ENCODE measurements around the gene FLYWCH1. TPM values are rescaled to one million over a fixed set of nuclear protein-coding genes. Genes with fewer than 3 reads are reported as not detected.

Gene FLYWCH1
- polyA plus RNA-seq, 1 experiment = 25.4 TPM

DNA sequence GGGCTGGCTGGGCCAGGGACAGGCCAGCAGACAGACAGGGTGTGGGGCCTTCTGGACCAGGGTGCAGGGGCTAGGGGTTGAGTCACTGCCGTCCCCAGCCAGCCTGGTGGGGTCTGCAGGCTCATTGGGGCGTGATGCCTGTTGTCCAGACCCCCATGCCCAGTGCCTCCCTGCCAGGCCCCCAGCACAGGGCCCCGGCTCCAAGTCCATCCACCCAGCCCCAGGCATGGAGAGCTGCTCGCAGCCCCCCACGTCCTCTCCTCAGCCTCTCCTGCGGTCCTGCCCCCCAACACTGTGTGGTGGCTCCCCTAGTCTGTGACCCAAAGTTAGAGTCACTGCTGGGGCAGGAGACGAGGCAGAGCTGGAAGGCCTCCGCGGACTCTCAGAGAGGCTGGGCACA, 75.6 kb downstream of the FLYWCH1 start:
- H3K36me3 ChIP-seq (ENCODE audit: control insufficient read depth, insufficient read depth, low read length) = no peaks in the 10 kb centered on the region
- no peak for DNase-seq (ENCODE audit: low read depth)

DNA sequence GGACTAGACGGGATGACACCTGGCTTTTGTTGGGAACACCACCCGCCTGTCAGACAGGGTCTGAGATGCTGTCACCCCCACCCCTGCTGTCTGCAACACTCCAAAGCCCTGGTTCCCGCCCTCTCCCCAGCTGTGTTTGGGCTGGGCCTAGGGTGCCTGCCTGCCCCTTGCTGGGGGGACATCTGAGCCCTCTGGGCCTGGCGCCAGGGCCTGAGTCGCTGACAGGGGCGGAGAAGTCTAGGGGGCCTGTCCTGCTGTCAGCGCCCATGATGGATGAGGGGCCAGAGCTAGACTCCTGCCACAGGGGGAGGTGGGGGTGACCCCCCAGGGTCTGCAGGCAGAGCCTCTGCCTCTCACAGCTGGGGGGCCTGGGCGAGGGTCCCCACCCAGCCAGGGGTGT, 76.1 kb downstream of the FLYWCH1 start:
- DNase-seq (ENCODE audit: low read depth) = no peak
- CTCF ChIA-PET = interaction anchor here (0.6 to 0.9 kb wide), 2 partner anchors 12 to 15 kb away, joined by 3 read pairs; no protein-coding TSS in a partner anchor
- TF ChIP-seq, protein P1, sequence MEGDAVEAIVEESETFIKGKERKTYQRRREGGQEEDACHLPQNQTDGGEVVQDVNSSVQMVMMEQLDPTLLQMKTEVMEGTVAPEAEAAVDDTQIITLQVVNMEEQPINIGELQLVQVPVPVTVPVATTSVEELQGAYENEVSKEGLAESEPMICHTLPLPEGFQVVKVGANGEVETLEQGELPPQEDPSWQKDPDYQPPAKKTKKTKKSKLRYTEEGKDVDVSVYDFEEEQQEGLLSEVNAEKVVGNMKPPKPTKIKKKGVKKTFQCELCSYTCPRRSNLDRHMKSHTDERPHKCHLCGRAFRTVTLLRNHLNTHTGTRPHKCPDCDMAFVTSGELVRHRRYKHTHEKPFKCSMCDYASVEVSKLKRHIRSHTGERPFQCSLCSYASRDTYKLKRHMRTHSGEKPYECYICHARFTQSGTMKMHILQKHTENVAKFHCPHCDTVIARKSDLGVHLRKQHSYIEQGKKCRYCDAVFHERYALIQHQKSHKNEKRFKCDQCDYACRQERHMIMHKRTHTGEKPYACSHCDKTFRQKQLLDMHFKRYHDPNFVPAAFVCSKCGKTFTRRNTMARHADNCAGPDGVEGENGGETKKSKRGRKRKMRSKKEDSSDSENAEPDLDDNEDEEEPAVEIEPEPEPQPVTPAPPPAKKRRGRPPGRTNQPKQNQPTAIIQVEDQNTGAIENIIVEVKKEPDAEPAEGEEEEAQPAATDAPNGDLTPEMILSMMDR (IDR thresholded peaks at IDR 0.05; ENCODE audit: insufficient read depth, low read depth, low read length) = no peak

More for the DNA sequence above, 75.6 kb downstream of the FLYWCH1 start:
- Histone ChIP-seq H3K27me3 (ENCODE audit: control insufficient read depth, insufficient read depth, low read length) (peaks cover 6% of the 10 kb centered on the region), H3K4me3 (ENCODE audit: low read depth, low read length) (no peak overlapping the region)
- TF ChIP-seq, protein P1 (IDR thresholded peaks at IDR 0.05; ENCODE audit: insufficient read depth, low read depth, low read length) = no peak
- CTCF ChIA-PET = interaction anchor here (0.6 to 0.9 kb wide), 2 partner anchors 11 to 15 kb away, joined by 3 read pairs; no protein-coding TSS in a partner anchor
- POLR2A ChIA-PET = interaction anchor here (0.6 kb wide), 1 partner anchor 150 kb away, joined by 3 read pairs; no protein-coding TSS in a partner anchor

DNA sequence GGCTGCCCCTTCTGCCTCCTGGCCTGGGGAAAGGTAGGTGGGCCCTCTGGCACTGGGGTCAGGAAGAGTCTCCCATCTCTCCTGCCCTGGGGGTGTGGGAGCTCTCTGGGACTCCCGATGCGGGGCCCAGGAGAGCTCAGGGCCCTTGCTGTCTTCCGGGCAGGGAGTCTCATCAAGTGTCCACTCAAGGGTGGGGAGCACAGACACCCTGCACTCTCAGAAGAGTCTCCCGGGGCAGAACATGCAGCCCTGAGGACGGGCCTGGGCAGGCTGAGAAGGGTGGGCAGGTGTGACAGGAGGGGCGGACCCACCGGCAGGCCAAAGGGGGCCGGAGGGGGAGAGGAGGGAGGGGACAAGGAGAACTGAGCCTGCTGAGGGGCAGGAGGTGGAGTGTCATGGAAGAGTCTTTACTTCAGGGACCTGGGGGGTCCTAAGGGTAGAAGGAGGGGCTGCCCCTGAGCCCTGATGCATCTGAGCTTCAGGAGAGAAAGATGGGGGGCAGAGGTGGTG, 76.9 kb downstream of the FLYWCH1 start:
- TF ChIP-seq, protein P1 (IDR thresholded peaks at IDR 0.05; ENCODE audit: insufficient read depth, low read depth, low read length) = no peak
- Histone ChIP-seq H3K36me3 (ENCODE audit: control insufficient read depth, insufficient read depth, low read length) (no peaks in the 10 kb centered on the region), H3K4me3 (ENCODE audit: low read depth, low read length) (no peak overlapping the region), H3K27me3 (ENCODE audit: control insufficient read depth, insufficient read depth, low read length) (peaks cover 6% of the 10 kb centered on the region)
- DNase-seq (ENCODE audit: low read depth) = no peak
- CTCF ChIA-PET = no interaction called here
- POLR2A ChIA-PET = no interaction called here

More for the DNA sequence above, 76.1 kb downstream of the FLYWCH1 start:
- no peaks in the 10 kb centered on the region for H3K36me3 ChIP-seq (ENCODE audit: control insufficient read depth, insufficient read depth, low read length)
- POLR2A ChIA-PET = interaction anchor here (0.6 kb wide), 1 partner anchor 149 kb away, joined by 3 read pairs; no protein-coding TSS in a partner anchor
- no peak overlapping the region for H3K4me3 ChIP-seq (ENCODE audit: low read depth, low read length)
- H3K27me3 ChIP-seq (ENCODE audit: control insufficient read depth, insufficient read depth, low read length) = peaks cover 6% of the 10 kb centered on the region

DNA sequence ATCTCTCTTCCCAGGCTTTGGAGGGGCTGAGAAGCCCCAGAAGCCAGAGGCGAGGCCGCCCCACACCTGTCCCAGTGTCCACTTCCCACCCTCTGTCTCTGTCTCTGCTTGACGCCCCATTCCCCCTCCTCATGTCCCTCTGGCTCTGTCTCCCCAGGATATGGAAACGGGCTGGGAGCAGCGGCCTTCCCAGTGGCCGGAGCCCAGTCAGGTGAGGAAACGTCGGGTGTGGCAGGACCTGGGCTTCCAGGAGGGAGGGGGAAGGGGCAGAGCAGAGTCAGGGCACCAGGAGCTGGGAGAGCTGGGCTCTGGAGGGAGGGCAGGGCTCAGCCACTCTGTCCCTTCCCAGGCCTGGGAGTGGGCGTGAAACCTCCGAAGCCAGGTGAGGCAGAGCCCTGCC, 79.2 kb downstream of the FLYWCH1 start:
- CTCF ChIA-PET = interaction anchor here (0.9 to 1.2 kb wide), 2 partner anchors 8 to 38 kb away, joined by 4 to 8 read pairs; no protein-coding TSS in a partner anchor

DNA sequence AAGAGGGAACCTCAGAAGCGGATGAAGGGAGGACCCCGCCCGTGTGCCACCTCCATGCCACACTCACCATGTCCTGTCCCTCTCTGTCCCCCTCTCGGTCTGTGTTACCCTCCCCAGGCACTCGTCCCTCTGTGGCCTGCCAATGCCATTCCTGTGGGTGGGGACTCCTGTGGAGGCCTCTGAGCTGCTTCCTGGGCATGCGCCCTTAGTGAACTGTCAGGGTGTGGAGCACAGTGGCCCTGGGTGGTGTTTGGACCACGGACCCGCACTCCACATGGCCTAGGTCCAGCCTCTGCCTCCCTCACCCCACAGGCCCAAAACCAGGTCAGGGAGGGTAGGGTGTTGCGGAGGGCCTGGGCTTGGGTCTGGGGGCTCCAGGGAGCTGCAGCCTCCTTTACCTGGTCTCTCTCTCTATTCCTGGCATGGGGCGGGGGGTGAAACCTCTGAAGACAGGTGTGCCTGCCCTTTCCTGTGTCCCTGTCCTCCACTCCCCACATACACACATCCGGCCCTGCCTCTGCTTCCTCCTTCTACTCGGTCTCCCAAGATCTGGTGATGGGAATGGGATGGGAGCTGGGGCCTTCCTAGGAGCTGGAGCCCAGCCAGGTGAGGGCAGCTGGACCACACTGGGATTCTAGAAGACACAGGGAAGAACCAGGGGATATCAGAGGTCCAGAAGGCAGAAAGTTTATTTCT, 80.0 kb downstream of the FLYWCH1 start:
- TF ChIP-seq, protein P1 (IDR thresholded peaks at IDR 0.05; ENCODE audit: insufficient read depth, low read depth, low read length) = no peak
- DNase-seq (ENCODE audit: low read depth) = no peak
- Histone ChIP-seq H3K36me3 (ENCODE audit: control insufficient read depth, insufficient read depth, low read length) (no peaks in the 10 kb centered on the region), H3K4me3 (ENCODE audit: low read depth, low read length) (no peak overlapping the region), H3K27me3 (ENCODE audit: control insufficient read depth, insufficient read depth, low read length) (peaks cover 8% of the 10 kb centered on the region)
- ChIA-PET POLR2A (no interaction called here), CTCF (interaction anchor here (0.9 to 1.2 kb wide), 3 partner anchors 9 to 40 kb away, joined by 3 to 8 read pairs (median 4); no protein-coding TSS in a partner anchor)

More for the DNA sequence above, 79.2 kb downstream of the FLYWCH1 start:
- no peak for DNase-seq (ENCODE audit: low read depth)
- TF ChIP-seq, protein P1 (IDR thresholded peaks at IDR 0.05; ENCODE audit: insufficient read depth, low read depth, low read length) = no peak
- H3K27me3 ChIP-seq (ENCODE audit: control insufficient read depth, insufficient read depth, low read length) = peaks cover 6% of the 10 kb centered on the region
- no peak overlapping the region for H3K4me3 ChIP-seq (ENCODE audit: low read depth, low read length)
- POLR2A ChIA-PET = no interaction called here
- H3K36me3 ChIP-seq (ENCODE audit: control insufficient read depth, insufficient read depth, low read length) = no peaks in the 10 kb centered on the region

Measured in BJ (cell line).